ENCODE results near the gene CDC45.
A peak's percentile ranks its signal among the peaks of the same experiment; 100 is the strongest.
"Not testable (repeated sequence)": the region's sequence is repeated elsewhere in the genome, so short reads cannot be mapped to it uniquely, and the experiment has no call there.

CDC45 gene, protein sequence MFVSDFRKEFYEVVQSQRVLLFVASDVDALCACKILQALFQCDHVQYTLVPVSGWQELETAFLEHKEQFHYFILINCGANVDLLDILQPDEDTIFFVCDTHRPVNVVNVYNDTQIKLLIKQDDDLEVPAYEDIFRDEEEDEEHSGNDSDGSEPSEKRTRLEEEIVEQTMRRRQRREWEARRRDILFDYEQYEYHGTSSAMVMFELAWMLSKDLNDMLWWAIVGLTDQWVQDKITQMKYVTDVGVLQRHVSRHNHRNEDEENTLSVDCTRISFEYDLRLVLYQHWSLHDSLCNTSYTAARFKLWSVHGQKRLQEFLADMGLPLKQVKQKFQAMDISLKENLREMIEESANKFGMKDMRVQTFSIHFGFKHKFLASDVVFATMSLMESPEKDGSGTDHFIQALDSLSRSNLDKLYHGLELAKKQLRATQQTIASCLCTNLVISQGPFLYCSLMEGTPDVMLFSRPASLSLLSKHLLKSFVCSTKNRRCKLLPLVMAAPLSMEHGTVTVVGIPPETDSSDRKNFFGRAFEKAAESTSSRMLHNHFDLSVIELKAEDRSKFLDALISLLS

DNA sequence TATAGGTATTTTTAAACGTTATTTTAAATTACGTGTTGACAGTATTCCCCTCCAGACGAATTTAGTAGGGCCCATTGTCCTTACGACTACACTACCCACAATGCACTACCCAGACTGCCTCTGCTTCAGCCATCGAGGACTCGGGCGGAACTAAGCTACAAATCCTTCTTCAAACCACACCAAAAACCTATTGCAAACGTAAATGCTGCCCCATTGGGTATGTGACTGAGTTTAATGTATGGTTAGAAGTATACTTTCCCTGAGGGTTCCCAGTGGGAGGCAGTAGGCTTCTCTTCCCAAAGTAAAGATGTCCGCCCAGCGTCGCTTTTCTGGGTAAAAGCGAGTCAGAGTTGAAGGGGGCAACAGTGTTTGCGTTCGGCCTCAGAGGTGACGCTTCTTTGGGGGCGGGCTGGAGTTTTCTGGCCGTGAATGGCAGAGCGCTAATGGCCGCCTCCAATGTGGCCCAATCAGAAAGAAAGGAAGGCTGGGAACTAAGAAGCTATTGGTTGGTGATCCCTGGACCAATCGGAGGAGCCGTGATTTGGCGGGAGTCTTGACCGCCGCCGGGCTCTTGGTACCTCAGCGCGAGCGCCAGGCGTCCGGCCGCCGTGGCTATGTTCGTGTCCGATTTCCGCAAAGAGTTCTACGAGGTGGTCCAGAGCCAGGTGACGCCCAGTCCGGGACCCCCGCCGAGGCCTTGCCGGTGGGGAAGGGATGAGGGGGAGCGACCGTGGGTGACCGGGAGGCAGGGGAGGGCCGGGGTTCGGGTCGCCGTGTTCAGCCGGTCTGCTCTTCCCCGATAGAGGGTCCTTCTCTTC is at the start of gene CDC45:
CDC45 (plus strand) TSS at position 566 of the 818 bp plus-strand sequence; CDS start at position 615, 49 bp downstream.
- peak; percentile 97 for DNase-seq

DNA sequence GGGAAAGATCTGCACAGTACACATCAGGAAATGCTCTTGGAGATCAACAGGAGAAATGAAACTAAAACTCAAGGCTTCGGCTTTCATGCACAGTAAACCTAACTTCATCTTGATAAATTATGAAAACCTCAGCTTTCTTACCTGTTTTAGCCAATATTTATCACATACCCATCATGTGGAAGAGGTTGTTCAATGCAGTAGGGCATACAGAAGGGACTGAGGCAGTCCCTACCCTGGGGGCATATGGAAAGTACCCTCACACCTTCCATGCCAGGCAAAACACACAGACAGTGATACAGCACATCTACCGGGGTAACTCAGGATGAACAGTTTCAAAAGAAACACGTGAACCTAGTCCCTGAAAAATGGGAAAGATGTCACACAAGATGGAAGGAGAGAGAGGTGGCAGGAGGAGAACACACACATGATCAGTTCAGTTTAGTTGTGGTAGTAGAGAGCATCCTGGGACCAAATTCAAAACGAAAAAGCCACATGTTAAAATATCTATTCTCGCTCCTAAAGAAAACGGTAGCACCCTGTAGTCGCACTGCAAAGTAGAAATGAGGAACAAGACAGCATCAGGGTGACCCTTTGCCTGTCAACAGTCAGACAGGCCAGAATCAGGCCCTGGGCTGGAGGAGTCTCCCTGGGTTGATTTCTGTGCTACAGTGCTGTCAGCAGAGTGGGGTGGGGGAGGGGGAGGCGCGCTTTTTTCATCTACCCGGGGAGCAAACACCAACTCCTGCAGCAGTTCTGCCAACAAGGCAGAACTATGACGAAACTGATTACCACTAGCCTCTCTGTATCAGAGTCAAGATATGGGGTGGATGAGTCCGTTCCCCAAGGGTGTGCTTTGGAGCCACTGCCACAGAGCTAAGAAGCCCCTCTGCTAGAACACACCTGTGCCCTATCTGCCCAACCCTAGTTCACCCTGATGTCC is 49.5 kb upstream of the CDC45 start:
- DNase-seq, result peak; percentile 36

DNA sequence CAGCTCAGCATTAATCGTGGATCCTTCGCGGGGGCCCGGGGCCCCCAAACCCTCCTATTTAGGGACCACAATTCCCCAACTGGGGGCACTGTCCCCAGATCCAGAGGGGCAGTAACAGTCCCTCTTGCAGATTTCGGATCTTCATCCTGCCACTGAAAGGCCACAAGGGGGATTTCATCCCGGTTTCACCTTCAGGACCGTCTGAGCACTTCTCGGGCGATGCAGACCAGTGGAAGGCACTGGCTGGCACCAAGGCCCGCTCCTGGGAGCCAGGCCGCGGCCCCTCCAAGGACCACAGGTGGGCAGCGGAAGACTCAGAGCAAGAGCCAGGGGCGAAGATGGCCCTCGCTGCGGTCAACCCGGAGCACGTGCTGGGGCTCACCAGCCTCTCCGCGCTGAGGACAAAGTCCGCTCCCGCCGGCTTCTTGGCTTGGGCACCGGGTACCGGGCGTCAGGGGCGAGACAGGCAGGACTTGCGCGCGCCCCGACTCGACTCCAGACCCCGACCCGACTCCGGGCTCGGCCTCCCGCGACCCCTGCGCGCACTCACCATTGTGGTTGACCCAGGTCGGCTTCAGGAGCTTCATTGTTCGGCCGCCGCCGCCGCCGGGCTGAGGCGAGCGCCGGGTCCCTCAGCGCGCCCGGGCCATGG is 48.7 kb upstream of the CDC45 start:
- DNase-seq, result no peak

DNA sequence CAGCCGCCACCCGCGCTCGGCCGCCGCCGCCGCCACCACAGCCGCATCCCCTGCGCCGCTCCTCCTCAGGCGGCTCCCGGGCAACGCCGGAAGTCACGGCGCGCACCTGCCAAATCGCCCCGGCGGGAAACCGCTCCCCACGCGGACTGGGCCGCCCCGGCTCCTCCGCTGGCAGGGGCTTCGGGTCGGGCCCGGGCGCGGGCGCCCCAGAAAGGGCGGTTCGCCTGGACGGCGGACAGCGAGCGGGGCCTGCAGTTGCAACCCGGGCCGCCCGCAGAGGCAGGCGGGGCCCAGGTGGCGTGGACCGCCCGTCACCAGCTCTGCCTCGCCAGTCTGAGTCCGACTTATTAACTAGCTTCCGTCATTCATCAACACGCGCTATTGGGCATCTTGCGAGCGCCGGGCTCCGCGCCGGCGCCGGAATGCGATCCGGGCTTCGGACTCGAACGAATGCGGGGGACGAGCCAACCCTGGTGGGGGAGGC is 48.0 kb upstream of the CDC45 start, which contains the start of gene HIRA:
HIRA (minus strand) TSS at position 85 of the 484 bp plus-strand sequence. CDS start 257 bp downstream, outside the sequence.
- peak; percentile 82 for DNase-seq

GRCh38 chr22:19432133-19432851 is 47.4 kb upstream of the CDC45 start, which contains the start of gene MRPL40:
TSS of gene MRPL40 (plus strand) at chr22:19432545. CDS start at chr22:19432555, 10 bp downstream.
- DNase-seq, result peak; percentile 90

- DNase-seq, result no peak
These were observed 45.3 kb upstream of the CDC45 start for GRCh38 chr22:19434401-19434800.

DNA sequence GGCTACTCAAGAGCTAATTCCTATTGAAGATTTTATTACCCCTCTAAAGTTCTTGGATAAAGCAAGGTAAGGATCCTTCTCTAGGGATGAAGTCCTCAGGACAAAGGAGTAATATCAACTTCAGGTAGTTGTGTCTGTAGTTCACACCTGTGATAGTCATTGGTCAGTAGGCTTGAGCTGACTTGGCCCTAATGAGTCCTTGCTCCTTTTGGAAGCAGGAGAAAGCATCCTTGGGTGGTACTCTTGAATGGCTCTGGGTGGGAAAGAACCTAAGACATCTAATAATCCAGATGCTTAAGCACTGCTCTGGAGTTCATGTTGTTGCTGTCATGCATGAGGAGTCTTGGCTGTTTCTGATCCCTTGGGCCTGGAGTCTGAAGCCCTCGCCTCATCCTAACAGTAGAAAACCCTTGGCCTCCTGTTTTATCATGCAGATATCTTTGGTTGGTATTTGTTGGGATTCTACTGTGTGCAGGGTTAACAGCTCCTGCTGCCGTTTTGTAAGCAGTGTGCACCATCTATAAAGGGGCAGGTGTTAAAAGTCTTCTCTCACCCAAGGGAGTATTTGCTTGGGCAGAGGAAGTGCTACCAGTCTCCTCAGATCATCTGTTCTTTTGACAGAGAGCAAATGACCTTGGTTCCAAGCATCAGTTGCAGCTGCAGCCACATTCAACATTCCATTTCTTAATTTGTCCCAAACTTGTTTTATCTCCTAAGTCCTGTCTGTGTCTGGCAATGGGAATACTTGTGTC is 44.7 kb upstream of the CDC45 start:
- no peak for DNase-seq

GRCh38 chr22:19436444-19437161 is 43.1 kb upstream of the CDC45 start:
- not testable (repeated sequence) for DNase-seq

DNA sequence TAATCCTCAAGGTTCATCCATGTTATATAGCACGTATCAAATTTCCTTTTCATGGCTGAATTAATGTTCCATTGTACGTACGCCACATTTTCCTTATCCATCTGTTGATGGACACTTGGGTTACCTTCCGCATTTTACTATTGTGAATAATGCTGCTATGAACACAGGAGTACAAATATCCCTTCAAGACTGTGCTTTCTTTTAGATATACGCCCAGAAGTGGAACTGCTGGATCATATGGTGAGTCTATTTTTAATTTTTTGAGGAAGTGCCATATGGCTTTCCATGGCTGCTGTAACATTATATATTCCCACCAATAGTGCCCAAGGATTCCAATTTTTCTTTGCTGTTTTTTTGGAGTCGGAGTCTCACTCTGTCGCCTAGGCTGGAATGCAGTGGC is 41.4 kb upstream of the CDC45 start:
- no peak for DNase-seq

DNA sequence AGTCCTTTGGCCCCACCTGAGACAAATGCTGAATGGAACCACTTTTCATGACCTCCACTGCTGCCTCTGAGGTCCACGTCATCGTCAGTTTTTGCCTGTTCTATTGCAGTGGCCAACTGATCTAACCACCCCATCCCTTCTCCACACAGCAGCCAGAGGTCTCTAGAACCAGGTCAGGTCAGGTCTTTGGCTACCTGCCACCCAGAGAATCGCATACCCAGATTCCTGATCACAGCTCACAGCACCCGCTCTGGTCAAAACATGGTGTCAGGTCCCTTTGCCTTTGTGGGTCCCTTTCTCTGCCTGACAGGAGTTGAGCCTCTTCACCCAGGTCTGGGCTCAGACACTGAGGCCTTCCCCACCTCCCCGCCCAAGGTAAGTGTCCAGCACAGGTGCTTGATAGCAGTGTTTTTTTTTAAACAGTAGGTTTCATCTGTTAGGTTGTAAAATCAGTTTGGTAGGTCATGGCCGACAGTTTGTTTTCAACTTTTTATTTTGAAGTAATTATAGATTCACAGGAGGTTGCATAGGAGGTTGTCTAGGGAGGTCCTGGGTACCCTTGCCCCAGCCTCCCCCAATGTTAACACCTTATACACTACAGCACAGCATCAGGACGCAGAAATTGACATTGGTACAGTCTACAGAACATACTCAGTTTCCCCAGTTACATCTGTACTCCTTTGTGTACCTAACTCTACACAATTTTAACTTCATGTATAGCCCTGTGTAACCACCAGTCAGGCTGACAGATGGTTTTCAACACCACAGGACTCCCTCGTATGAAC is 39.1 kb upstream of the CDC45 start:
- DNase-seq, result no peak

DNA sequence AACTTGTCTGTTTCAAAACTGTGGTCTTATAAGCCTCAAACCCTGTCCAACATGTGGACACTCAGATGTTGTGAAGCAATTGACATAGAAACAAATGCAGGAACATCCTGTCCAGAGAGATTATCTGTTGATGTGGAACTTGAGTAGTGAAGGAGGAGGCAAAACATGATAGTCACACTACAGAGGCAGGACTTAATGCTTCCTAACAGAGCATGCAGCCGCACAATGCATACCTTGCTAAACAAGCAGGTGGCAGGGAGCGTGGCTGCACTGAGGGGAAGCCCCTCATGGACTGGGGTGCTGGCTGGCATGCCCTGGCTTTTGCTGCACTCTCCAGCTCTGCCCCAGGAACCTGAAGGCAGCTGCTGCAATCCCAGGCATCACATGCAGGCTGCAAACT is 37.6 kb upstream of the CDC45 start:
- DNase-seq, result no peak

DNA sequence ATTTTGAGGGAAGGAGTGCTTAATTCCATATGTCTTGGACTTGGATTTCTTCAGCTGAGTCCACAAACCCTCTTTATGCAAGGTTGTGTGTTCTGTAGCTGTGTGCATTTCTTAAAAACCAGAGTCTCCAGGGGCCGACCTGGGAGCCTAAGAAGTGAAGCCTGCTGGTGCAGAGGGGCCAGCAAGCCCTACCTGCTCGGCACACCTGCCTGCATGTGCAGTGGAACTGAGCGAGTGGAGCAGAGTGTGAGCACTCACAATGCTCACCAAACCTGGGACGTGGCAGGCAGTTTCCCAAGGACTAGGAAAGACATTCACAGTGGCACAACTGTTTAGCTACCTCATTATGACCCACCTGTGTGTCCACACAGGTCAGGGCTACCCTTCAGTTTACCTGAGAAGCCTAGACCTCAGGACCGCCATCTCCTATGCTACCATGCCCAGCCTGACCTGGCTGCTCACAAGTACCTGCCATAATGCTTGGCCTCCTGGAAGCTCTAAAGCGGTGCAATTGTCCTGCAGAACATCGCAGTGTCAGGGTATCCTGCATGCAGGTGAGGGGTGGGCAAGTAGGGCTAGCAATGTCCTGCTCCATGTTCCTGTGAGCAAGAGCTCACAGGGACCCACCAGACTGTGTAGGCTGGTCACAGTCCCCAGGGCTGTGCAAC is 36.0 kb upstream of the CDC45 start:
- DNase-seq, result no peak

DNA sequence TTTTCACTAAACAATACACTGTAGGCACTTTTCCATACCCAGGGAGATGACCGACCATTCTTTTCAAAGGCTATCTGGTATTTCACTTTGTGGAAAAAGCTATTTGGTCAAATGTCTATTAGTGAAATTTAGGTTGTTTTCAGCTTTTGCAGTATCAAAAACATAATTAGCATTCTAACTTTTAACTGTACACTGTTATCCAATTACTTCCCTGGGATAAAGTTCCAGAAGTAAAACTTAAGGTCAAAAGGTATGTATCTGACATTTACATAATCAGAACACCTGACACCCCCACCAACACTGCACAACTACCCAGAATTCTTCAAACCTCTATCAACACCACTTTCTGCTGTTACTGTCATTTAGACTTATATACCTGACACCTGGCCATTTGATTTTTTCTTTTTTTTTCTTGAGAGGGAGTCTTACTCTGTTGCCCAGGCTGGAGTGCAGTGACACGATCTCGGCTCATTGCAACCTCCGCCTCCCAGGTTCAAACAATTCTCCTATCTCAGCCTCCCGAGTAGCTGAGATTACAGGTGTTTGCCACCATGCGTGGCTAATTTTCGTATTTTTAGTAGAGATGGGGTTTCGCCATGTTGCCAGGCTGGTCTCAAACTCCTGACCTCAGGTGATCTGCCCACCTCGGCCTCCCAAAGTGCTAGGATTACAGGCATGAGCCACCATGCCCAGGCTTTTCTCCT is 34.3 kb upstream of the CDC45 start:
- DNase-seq, result not testable (repeated sequence)

DNA sequence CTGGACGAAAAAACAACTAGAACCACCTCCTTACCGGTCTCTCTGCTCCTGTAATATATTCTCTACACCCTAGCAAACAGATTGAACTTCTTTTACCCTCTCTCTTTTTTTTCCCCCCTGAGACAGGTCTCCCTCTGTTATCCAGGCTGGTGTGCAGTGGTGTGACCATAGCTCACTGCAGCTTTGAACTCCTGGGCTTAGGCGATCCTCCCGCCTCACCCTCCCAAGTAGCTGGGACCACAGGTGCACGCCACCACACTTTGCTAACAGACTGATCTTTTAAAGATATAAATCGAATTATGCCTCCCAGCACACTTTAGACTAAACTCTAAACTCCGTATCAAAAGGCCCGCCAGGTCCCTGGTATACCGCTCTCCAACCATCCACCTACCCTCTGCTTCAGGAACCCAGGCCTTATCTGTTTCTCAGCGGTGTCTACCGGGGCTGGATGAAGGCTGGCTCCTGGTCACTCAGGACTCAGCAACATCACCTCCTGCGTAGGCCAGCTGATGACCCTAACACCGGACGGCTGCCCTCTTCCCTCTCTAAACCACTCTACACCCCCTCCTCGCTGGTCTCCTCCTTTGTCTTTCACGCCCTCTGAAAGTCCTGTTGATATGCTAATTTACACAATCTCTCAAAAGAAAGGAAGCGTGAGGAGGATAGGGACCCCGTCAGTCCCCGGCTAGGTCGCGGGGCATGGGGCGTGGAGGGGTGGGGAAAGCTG is 33.0 kb upstream of the CDC45 start:
- DNase-seq, result no peak

DNA sequence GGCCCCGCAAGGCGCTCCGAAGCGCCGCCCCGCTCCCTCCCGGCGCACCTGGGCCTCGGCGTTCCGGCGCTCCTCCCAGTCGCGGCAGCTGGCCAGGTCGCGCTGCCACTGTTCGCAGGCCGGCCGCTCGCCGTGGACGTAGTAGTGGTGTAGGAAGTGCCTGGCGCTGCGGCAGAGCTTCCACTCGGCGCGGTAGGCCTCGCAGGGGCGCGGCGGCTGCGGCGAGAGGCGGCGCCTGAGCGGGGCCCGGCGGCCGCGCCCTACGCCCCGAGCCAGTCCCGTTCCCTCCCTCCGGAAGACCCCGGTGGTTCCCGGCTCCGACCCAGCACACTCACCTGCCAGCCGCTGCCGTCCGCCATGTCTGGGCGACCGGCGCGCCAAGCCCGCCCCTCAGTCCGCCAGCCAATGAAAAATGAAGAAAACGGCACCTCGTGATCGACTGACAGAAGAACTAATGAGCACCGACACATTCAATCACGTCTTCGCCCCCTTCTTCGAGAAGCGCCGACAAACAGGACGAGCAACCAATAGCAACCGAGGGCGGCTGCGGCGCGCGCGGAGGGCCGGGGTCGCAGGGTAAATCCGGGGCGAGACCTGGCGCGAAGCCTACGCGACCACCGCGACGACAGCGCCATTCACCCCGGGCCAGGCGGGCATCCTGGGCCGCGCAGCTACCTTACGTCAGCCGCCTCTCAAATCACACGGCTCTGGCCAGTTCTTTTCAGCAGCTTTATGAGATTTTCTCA is 32.2 kb upstream of the CDC45 start, which contains the start of gene C22orf39:
C22orf39 (minus strand) TSS at position 382 of the 746 bp plus-strand sequence; CDS start at position 359, 23 bp downstream.
- DNase-seq, result peak; percentile 95

Data from CD4-positive, alpha-beta T cell treated with Interleukin-4 for 4 hours (primary cell).